GM19351 (cell line): ENCODE data around the gene AGTPBP1.
"Not testable (repeated sequence)": the region's sequence is repeated elsewhere in the genome, so short reads cannot be mapped to it uniquely, and the experiment has no call there.

Source experiments
- ATAC-seq: cut with Tn5 transposase; IDR thresholded peaks from one replicate; pipeline ENCODE4 v1.9.1; 2021; ENCODE audit warnings: mild to moderate bottlenecking, moderate library complexity; ENCODE audit not compliant: unreplicated experiment

The AGTPBP1 gene

GRCh38 chr9:85645909-85646627, 95.7 kb downstream of the AGTPBP1 start:
- no peak for ATAC-seq

GRCh38 chr9:85640425-85640824, 101.3 kb downstream of the AGTPBP1 start:
- ATAC-seq, result no peak

GRCh38 chr9:85639675-85640186, 102.0 kb downstream of the AGTPBP1 start:
- ATAC-seq, result no peak

- no peak for ATAC-seq
These were observed 109.9 kb downstream of the AGTPBP1 start for GRCh38 chr9:85631809-85632208.

- no peak for ATAC-seq
These were observed 111.1 kb downstream of the AGTPBP1 start for GRCh38 chr9:85630676-85631075.

GRCh38 chr9:85617141-85617670, 124.5 kb downstream of the AGTPBP1 start:
- ATAC-seq, result no peak

- no peak for ATAC-seq
These were observed 126.0 kb downstream of the AGTPBP1 start for GRCh38 chr9:85615792-85616191.

- peak; percentile 98 for ATAC-seq
These were observed 131.5 kb downstream of the AGTPBP1 start for GRCh38 chr9:85610074-85610860.

GRCh38 chr9:85605905-85606304, 135.8 kb downstream of the AGTPBP1 start:
- ATAC-seq, result no peak

- no peak for ATAC-seq
These were observed 137.8 kb downstream of the AGTPBP1 start for GRCh38 chr9:85603936-85604335.

GRCh38 chr9:85602742-85603141, 139.0 kb downstream of the AGTPBP1 start:
- ATAC-seq, result no peak

GRCh38 chr9:85600675-85601263, 141.0 kb downstream of the AGTPBP1 start:
- no peak for ATAC-seq

GRCh38 chr9:85599540-85600105, 142.1 kb downstream of the AGTPBP1 start:
- no peak for ATAC-seq

- no peak for ATAC-seq
These were observed 147.4 kb downstream of the AGTPBP1 start for GRCh38 chr9:85594316-85594715.

- ATAC-seq, result no peak
These were observed 155.1 kb downstream of the AGTPBP1 start for GRCh38 chr9:85586684-85587083.

GRCh38 chr9:85577353-85577952, 164.3 kb downstream of the AGTPBP1 start:
- ATAC-seq, result no peak

GRCh38 chr9:85575868-85576267, 165.9 kb downstream of the AGTPBP1 start:
- ATAC-seq, result no peak

- ATAC-seq, result not testable (repeated sequence)
These were observed 168.2 kb downstream of the AGTPBP1 start for GRCh38 chr9:85573546-85573945.

GRCh38 chr9:85572917-85573316, 168.8 kb downstream of the AGTPBP1 start:
- not testable (repeated sequence) for ATAC-seq

- no peak for ATAC-seq
These were observed 171.8 kb downstream of the AGTPBP1 start for GRCh38 chr9:85569988-85570387.

- no peak for ATAC-seq
These were observed 182.2 kb downstream of the AGTPBP1 start for GRCh38 chr9:85559526-85559925.
